ENCODE measurements around the gene BMPER.

- TF ChIP-seq, protein P1, sequence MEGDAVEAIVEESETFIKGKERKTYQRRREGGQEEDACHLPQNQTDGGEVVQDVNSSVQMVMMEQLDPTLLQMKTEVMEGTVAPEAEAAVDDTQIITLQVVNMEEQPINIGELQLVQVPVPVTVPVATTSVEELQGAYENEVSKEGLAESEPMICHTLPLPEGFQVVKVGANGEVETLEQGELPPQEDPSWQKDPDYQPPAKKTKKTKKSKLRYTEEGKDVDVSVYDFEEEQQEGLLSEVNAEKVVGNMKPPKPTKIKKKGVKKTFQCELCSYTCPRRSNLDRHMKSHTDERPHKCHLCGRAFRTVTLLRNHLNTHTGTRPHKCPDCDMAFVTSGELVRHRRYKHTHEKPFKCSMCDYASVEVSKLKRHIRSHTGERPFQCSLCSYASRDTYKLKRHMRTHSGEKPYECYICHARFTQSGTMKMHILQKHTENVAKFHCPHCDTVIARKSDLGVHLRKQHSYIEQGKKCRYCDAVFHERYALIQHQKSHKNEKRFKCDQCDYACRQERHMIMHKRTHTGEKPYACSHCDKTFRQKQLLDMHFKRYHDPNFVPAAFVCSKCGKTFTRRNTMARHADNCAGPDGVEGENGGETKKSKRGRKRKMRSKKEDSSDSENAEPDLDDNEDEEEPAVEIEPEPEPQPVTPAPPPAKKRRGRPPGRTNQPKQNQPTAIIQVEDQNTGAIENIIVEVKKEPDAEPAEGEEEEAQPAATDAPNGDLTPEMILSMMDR (IDR thresholded peaks at IDR 0.05): no peak
- TF ChIP-seq POLR2A (IDR thresholded peaks at IDR 0.05): no peak
Measured at GRCh38 chr7:34163956-34164355, 258.6 kb downstream of the BMPER start.

Measured in thyroid gland (tissue), 4 donors.